Superior temporal gyrus (tissue), 1 donor: Measurements from ENCODE around the gene TMED6.
A peak's percentile ranks its signal among the peaks of the same experiment; 100 is the strongest.
"Not testable (repeated sequence)": the region's sequence is repeated elsewhere in the genome, so short reads cannot be mapped to it uniquely, and the experiment has no call there.

Source experiments
- DNase-seq: peaks from one replicate; pipeline ENCODE4 v3.0.0-alpha.2; 2016; ENCODE audit errors: extremely low spot score

The TMED6 gene

DNA sequence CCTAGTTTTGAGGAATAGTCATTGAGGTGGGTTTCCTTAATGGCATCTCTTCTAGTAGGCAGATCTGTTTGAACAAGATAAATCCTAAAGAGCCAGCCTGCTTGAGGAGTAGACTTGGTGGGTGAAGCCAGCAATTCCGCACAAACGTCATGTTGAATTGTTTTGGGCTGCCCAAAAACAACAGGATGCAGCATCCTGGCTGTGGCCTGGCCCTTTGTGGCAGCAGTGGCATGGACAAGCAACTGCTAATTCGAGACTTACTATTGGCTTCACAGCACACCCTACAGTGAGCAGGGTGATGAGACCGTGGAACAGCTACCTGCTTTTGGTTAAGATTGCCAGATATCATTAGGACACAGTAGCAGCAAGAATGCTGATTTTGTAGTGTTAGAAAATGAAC lies 49.7 kb downstream of the TMED6 start:
- peak; percentile 3 for DNase-seq

DNA sequence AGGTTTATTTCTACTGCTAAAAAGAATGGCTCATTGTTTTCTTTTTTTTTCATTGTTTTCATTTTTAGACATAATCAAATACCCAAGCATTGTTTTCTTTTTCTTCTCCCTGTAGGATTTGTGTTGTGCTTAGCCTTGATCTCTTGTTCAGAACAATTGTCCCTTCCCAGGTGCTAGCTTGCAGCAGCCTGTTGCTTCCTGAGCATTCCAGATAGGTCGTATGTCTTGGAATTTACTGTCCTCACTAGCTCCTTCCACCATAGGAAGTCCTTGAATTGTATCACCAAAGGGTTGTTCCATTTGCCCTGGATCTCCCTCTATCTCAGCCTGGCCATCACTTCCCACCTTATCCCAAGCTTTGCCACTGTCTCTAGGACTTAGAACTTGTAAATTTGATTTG lies 50.4 kb downstream of the TMED6 start:
- no peak for DNase-seq

DNA sequence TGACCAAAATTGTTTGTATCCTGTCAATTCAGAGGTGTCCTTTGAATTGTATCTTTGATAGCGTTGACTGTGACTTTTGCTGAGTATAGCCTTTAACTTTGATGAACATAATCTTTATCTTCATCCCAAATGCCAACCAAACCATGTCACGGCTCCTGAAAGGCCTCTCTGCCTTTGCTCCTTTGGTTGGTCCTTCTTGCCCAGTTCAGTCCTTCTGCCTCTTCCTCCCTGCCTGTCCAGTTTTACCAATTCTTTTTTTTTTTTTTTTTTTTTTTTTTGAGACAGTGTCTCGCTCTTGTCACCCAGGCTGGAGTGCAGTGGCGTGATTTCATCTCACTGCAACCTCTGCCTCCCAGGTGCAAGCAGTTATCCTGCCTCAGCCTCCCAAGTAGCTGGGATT lies 53.3 kb downstream of the TMED6 start:
- no peak for DNase-seq

DNA sequence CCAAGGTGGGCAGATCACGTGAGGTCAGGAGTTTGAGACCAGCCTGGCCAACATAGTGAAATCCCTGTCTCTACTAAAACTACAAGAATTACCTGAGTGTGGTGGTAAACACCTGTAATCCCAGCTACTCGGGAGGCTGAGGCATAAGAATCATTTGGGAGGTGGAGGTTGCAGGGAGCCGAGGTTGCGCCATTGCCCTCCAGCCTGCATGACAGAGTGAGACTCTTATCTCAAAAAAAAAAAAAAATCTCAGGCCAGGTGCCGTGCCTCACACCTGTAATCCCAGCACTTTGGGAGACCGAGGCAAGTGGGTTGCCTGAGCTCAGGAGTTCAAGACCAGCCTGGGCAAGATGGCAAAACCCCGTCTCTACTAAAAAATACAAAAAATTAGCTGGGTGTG lies 54.8 kb downstream of the TMED6 start:
- not testable (repeated sequence) for DNase-seq

DNA sequence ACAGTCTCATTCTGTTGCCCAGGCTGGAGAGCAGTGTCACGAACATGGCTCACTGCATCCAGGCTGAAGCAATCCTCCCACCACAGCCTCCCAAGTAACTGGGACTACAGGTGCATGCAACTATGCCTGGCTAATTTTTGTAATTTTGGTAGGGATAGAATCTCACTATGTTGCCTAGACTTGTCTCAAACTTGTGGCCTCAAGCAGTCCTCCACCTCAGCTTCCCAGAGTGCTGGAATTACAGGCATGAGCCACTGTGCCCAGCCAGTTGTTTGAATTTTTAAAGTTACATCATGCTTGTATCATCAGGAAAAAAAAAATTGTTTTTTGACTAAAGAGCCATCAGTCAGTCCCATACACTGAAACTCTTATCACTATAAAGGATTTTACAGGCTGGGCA lies 57.5 kb downstream of the TMED6 start:
- DNase-seq, result no peak

DNA sequence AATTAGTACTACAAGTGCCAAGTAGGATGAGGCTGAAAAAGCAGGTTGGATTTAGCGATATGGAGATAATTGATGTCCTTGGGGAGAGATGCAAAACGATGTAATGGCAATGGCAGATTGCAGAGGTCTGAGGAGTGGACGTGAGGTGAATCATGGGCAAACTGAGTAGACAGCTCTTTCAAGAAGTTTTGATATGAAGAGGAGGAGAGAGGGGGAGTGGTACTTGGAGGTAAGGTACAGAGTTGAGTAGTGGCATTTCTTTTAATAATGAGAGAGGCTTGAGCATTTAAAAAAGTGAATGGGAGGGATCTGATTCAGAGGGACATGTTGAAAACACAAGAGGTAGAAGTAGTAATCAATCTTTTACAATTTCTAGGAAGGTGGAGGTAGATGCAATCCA lies 58.2 kb downstream of the TMED6 start:
- peak; percentile 2 for DNase-seq
